Amniotic epithelial cell (primary cell): ENCODE data around the gene APBA2.

Source experiments
- DNase-seq: peaks from one replicate; pipeline ENCODE4 v3.0.0-alpha.2; 2010; ENCODE audit warnings: low read depth

Gene APBA2

DNA sequence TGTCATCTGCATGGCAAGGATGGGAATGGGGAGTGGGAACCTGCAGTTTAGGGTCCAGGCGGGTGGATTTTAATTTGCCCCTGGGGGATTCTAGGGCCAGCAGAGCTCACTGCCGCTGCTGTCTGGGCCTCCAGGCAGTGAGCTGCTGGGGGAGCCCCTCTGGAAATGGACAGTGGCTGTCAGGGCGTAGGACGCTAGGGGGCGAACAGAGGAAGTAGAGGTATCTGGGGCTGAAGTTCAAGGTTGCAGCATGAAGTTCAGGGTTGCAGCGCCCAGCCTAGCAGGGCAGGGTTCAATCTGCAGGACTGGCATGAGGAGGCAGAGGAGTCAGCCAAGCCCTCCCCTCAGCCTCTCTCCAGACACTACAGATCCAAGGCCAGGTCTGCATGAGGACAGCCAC is 49.5 kb downstream of the APBA2 start:
- no peak for DNase-seq

DNA sequence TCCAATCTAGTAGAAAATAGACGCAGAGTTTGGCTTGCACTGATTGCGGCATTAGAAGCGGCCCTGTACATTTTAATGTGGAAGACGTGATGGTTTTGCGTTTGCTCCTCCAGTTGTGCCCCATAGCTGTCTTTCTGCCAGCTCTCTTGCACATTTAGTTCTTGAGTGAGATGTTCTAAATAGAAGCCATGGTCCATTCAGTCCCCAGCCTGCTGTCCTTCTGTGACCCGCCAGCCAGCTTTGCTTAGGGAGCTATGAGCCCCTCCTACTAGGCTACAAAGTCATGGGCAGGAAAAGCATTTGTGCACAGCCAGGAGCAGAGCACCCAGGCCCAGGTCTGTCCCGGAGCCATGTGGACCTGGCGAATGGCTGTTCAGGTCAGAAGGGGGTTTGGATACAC is 50.3 kb downstream of the APBA2 start:
- no peak for DNase-seq

DNA sequence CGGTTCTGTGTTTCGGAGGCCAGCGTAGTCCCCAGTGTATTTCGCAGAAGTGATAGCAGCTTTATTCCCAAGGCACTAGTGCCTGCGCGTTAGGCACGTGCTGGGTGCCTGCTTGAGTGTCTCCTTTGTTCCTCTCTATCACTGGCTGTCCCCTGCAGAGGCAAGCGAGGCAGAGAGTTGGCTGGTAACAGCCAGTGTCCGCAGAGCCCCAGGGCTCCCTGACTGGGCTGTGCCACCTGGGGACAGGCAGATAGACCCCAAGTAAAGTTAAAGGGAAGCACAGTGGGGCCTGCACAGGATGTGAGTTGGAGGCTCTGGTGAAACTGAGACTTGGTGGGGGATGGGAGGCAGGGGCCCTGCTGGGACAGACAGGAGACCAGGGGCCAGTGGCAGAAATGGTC is 50.7 kb downstream of the APBA2 start:
- no peak for DNase-seq

DNA sequence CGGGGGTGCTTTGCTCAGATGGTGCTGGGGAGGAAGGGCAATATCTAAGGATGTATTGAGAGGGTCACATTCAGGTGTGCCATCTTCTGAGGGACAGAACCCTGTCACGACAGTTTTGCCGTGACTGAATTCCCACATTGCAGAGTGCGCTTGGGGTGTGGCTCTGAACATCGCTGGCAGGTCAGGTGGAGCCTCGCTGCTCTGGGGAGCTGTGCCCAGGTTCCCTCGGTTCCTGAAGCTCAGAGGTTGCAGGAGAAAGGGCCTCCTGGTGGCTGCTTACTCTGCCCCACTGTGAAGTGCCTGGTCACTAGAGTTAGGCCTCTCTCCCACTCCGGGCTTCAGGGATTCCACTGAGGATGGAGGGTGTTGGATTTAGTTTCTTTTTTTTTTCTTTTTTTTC is 51.5 kb downstream of the APBA2 start:
- no peak for DNase-seq

DNA sequence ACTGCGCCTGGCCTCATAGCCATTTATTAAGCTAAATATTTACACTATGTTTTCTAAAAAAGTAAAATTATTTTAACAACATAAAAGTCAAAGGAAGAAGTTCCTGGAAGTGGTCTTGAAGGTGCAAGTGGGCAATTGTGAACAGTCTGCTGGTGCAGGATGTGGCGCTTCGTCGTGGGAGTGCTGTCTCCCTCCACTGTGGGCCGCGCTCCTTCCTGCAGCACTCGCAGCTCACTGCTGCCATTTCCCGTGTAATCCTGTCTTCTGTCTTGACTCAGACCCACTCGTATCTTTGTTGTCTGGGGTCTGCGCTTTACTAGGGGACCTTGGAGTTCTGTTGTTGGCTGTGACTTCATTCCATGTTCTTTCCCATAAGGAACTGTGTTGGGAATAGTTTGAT is 56.3 kb downstream of the APBA2 start:
- DNase-seq = no peak

DNA sequence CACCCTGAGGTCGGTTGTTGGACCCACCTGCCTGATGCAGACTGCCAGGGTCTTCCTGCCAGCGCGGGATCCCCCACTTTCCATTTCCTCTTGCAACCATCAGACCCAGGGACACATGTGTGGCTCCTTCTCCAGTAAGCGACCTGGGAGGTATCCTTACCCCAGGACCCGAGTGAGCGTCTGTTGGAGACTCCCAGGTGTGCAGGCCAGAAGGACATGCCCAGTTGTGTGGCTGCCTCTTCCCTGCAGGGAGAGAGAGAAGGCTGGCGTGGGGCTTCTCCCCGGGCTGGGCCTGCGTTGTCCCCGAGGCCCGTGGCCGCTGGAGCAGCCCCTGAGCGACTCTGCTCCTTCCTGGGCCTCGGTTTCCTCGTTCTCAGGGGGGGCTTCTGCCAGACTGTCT is 56.8 kb downstream of the APBA2 start:
- DNase-seq = no peak

DNA sequence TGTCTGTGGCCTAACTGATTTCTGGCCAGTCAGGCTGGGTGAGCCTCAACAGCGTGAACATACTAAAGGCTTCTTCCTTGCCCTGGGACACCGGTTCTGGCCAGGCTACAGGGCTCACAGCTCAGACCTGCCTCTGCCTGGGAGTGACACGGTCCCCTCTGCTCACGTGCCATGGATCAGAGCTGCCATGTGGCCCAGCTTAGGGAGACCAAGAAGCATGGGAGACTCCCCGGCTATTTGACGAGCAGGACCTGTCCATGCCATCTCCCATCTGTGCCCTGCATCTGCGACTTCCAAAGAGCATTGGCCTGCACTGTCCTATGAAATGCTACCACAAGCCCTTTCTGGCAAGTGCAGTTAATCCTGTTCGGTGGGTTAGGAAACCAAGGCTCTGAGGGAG is 57.4 kb downstream of the APBA2 start:
- no peak for DNase-seq

DNA sequence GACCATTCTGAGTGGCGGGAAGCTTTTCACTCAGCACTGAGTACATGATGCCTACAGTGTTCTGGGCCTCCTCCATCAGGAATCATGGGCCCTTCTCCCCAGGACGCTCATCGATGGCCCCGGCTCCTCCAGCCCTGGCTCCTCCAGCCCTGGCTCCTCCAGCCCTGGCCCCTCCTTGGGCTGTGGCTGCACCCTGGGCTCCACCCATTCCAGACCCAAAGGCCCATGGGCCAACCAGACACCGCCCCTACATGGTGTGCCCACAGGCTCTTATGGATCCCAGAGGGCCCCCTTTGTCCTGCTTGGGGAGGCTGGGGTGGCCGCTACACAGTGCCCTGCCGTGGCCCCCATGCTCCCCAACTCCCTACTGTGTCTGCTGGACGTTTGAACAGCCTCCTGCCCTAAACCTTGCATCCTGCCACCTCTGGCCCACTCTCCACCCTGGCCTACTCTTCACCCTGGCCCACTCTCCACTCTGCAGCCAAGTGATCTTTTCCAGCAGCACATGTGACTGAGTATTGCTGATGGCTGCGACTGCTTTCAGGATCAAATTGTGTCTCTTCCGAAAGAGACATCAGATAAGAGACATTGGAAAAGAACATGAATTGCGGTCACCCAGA is 57.9 kb downstream of the APBA2 start:
- no peak for DNase-seq

DNA sequence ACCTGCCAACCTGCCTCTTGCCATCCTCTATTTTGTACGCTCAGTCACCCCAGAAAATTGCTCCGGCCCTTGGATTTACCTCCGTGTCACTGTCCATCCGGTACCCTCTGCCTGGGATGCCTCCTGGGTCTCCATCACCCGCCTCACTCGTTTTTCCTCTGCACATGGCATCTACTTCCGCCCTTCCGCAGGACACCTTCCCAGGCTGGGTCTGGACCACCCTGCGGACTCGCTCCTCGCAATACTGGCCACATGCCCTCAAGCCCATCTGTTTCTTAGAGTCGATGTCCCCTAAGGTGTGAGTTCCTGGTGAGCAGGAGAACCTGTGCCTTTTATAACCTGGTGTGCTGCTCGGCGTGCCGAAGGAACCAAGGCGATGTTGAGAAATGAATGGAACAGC is 58.5 kb downstream of the APBA2 start:
- DNase-seq = no peak

DNA sequence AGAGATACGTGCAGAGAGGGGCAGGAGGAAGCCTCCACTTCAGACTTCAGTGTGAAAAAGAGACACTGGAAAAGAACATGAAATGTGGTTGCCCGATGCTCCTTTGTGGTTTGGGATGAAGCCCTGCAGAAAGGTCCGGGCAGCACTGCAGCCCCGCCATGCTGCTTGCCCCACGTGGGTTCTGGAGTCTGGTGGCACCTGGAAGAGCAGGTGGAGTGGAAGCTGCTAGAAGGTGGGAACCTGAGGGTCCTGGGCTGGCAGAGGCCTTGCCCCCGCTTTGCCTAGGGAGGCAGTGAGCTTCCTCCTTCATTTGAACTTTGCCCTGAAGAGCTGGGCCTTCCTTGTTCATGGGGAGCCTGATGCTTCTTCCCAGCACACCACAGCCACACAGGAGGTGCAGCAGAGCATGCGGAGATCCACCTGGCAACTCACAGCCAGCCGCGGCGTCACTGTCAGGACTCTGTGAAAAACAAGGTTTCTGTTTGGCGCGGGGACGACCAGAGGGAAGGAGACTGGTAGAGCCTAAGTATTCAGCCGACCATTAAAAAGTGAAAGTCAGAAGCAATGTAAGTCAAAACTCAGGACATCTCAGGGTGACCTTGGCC is 59.0 kb downstream of the APBA2 start:
- no peak for DNase-seq

DNA sequence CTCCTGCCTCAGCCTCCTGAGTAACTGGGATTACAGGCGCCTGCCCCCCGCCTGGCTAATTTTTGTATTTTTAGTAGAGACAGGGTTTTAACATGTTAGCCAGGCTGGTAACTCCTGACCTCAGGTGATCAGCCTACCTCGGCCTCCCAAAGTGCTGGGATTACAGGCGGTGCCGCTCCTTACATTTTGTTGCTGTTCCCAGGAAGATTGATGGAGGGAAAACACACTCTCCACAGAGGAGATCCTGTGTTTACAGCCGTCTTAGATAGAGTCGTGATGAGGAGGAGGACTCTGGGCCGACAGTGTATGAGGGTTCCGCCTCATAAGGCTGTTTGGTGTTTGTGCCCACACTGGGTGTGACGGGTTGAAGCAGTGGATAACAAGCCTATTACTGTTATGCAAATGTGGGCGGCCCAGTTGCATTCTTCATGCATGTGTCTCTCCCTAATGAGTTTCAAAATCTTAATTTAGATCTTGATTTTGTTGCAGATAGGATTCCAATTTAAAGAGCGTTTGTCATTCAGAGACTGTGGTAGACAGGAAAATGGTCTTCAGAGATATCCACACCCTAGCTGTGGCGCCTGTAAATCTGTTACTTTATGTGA is 60.0 kb downstream of the APBA2 start:
- DNase-seq = no peak

DNA sequence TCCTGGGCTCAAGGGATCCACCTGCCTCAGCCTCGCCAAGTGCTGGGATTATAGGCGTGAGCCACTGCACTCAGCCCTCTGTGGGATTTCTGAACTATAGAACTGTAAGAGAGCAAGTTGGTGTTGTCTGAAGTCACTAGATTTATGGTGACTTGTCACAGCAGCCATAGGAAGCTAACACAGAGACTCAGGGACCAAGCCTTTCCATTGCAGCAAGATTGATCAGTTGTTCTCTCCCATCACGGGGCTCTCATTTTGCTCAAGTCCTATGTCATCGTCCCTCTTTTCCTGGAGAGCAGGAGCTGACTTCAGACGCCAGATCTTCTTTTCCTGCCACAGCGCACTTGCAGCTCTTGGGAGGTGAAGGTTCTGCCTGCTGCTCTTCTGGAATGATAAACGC is 61.0 kb downstream of the APBA2 start:
- no peak for DNase-seq

DNA sequence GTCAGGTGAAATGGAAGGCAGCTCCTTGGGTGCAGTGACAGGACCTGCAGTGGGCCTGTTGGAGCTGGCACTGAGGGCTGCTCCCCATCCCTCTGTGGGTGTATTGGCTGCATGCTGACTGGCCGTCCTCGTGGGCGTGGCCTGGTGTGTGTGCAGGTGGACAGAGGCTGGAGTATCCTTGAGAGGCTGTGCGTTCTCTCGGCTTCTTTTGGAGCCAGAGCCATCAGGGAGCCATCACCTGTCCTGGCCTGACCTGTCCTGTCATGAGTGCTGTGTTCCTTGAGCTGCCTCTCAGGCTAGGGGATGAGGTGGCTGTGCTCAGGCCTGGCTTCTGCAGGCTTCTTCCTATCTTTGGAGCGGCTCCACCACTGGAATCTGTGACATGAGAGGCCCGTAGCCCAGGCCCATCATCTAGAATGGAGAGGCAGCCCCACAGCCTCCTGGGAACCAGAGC is 61.5 kb downstream of the APBA2 start:
- DNase-seq = no peak

DNA sequence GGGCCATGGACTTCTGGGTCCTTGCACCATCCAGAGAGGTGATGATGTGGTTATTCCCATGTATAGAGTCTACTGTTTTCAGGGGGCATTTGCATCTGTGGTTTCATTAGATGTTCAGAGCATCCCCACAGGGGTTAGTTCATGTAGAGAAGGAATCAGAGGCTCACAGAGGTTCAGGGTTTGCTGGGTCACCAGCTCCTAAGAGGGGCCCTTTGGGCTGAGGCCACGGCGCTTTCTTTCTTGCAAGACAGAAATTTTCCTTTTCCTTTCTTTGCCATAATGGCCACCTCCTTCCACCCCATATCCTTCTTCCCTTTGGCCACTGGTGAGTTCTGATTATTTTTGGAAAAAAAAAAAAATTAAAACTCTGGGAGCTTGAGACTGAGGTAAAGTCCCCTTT is 62.3 kb downstream of the APBA2 start:
- no peak for DNase-seq

DNA sequence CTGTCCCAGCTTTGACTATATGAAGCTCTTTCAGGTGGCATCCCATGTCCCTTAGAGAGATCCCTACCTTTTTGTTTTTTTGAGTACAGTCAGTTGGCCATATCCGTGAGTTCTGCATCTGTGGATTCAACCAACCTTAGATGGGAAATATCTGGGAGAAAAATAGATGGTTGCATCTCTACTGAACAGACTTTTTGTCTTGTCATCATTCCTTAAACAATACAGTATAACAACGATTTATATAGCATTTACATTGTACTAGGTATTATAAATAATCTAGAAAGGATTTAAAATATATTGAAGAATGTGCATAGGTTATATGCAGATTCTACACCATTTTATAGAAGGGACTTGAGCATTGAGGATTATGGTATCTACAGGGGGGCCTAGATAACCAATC is 65.1 kb downstream of the APBA2 start:
- DNase-seq = no peak

DNA sequence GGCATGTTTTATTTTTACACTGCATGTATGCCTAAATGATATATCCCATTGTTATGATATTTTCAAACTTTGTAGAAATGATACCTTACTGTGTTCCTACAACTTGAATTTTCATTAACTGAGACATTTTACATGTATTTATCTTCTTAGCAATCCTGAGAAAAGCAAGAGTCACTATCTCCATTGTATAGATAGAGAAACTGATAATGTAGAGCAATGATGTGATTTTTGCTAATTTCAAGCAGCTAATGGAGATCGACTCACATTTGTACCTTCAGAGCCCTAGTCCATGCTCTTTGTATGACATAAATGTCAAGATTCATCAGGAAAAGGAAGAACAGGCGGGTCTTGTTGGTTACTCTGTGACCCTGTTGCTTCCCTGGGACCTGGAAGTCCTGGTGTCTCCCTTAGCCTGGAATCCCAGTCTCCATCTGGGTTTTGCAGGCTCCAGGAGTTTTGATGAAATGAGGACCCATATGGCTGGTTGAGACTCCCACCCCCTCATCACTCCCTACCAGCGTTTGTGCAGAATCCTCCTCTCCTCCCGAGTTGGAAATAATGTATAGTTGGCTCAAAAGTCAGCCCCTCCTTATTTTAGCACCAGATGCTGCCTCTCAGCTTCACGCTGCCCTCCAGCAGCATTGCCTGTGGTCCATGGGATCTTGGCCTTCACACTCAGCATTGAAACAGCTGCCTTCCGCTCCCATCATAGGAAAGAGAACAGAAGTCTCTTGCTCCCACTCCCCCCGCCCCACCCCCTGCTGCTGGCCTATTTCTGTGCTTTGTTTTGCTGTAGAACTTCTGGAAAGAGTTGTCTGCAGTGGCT is 67.1 kb downstream of the APBA2 start:
- DNase-seq = no peak

DNA sequence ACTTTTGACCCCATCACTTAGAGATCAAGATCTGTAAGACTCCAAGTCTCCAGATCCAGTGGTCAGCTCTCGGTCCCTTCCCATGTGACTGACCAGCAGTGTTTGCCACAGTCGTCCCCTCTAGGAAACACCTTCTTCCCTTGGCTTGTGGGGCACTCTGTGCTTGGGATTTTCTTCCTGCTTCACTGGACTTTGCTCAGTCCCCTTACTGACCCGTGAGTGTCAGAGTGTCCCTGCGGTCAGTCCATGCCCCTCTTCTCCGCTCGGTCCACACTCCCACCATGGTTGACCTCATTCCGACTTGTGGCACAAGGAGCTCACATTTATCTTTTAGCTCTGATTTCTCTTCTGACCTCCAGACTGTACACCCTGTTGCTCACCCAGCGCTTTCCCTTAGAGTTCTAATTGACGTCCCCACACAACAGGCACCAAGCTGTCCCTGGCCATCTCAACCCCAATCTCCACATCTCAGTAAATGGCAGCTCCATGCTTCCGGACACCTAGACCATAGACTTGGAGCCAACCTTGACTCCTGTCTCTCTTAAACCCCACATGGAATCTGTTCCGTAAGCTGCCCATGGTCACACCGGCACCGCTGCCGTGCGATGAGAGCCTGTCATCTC is 67.9 kb downstream of the APBA2 start:
- DNase-seq = no peak

DNA sequence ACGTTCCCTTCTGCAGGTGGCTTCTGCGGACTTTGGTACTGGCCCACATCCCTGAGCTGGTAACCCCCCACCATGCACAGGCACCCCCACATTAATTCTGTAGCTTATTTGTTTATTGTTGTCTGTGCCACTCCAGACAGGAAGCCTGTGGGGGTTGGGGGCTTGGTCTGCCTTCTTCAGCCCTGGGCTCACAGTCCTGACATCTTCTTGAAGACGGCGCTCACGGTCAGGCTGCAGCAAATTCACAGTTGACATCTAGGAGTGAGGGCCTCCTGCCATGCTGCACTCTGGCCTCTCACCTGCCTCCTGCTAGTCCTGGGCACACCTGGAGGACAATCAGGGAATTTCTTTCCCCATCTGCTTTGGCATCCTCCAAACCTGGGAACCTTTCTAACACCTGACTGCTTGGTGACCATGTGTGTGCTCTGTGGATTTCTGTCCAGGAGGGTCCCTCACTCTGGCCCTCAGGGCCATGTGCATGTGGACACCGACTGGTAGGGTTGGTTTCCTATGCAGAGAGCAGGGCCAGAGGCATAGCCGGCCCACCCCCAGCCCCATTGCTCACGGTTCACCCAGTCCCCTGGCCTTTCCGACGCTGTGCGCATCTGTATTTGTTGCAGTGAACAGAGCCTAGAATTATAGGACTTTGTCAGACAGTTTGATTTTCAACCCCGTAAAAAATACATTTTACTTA is 68.8 kb downstream of the APBA2 start:
- DNase-seq = no peak

DNA sequence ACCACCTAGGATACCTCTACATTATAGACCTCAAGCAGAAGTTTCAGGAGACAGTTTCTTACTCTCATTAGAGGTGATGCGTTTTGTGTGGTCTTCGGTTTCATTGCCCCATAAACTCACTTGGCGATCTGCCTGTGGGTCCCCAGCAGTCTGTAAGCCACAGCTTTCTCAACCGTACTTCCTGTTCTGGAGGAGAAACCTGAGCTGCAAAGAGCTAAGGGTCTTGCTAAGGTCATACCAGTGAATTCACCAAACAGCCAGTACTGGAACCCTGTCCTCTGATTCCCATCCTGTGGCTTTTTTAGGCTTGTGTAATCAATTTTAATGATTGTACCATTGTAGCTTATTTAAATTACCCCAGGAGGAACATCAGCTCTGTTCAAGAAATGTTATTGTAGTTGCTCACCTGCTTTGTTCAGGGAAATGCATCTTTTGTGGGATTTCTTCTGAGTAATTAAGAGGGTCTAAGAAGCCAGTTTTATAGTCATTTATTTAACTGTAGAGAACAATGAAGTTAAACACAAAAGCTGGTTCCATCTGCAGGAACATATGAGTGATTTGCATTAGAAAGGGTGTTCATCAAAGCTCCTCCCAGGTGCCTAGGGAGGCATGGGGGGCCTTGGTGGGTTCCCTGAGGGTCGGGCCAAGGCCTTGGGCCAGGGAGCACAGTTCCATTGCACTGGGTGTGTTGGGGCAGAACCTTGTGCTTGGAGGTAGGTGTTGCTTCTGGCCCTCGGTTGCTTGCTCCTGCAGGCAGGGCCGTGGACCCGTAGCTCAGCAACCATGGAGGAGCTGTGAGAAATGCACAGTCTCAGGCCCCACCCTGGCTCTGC is 69.6 kb downstream of the APBA2 start:
- DNase-seq = peak; percentile 59

DNA sequence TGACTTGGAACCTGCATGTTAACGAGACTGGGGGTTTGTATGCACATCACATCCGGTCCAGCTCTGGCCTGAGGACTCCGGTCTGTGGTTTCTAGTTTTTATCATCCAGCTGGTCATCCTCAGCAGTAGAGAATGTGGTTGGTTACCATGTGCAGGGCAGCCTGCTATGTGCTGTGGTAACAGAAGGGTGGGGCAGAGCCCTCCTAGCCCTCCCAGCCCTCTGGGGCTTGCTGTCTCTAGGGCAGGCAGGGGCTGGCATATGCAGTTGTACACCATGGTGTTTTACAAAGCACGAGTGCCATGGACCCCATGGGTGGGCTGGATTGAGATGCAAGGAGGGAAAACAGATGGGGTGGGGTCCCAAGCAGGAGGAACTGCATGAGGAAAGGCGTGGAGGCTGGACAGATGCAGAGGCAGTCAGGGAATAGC is 70.2 kb downstream of the APBA2 start:
- peak; percentile 79 for DNase-seq

DNA sequence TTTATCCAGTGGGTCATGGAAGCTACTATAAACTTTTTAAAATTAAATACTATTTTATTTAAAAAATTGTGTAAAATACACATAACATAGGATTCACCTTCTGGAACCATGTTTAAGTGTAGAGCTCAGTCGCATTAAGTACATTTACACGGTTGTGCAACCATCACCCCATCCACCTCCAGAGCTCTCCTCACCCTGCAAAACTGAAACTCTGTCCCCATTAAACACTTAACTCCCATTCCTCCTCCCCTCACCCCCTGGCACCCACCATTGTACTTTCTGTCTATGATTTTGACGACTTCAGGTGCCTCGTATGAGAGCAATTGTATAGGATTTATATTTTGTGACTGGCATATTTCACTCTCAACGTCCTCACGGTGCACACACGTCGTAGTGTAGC is 70.7 kb downstream of the APBA2 start:
- DNase-seq = no peak
